ENCODE measurements around the gene MERTK. TPM values are rescaled to one million over a fixed set of nuclear protein-coding genes. Genes with fewer than 3 reads are reported as not detected.

Gene MERTK
- total RNA-seq, 1 donor from 2014 or later, result 4.3 TPM

GRCh38 chr2:112021781-112022231 is 123.4 kb downstream of the MERTK start:
- DNase-seq (ENCODE audit: low read depth), result no peak
- no peak for TF ChIP-seq CTCF (conservative IDR thresholded peaks at IDR 0.05; ENCODE audit: low read depth, low read length)
- H3K4me3 ChIP-seq (ENCODE audit: low read depth, low read length), result no peak overlapping the region

GRCh38 chr2:112023707-112024106 is 125.3 kb downstream of the MERTK start:
- TF ChIP-seq CTCF (conservative IDR thresholded peaks at IDR 0.05; ENCODE audit: low read depth, low read length), result no peak
- DNase-seq (ENCODE audit: low read depth), result no peak
- H3K4me3 ChIP-seq (ENCODE audit: low read depth, low read length), result no peak overlapping the region

DNA sequence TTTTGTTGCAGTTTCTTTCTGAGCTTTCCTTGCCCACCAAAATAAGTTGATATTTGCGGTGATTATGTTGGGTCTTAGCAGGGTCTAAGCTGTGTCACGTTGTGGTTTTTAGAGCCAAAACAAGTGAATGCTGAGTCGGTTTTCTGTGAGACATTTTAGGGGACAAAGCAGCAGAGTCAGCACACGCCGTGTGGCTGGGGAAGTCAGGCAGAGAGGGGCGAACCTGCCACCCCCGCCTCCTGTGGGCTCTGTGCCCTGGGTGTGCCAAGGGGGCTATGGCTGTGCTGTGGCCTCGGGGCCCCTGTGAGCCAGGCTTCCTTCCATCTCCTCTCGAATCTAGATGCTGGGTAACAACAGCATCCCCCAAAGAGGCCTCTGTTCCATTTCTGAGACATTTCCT is 125.8 kb downstream of the MERTK start:
- no peak for DNase-seq (ENCODE audit: low read depth)
- no peak for TF ChIP-seq CTCF (conservative IDR thresholded peaks at IDR 0.05; ENCODE audit: low read depth, low read length)
- no peak overlapping the region for H3K4me3 ChIP-seq (ENCODE audit: low read depth, low read length)

DNA sequence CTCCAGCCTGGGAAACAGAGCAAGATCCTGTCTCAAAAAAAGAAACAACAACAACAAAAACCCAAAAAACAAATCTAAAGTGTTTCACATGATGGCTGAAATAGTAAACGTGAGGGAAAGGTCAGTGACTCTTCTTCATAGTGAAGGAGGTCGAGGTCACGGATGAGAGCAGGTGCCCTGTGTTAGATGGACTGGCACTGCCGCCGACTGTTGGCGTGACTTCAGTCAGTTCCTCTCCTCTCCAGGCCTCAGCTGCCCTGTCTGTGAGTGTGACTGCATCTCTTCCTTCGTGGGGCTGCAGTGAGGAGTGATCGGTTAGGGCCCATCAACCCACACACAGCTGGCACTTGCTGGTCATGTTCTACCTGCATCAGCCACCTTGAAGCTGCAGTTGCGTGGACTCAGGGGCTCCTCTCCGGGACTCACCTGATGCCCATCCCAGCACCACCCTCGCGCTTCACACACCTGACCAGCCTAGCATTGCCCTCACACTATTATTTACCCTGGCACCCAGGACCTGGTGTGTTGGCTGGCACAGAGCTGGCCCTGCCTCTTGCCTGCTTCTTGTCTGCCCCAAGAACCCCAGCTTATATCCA is 126.6 kb downstream of the MERTK start:
- H3K4me3 ChIP-seq (ENCODE audit: low read depth, low read length), result no peak overlapping the region
- no peak for TF ChIP-seq CTCF (conservative IDR thresholded peaks at IDR 0.05; ENCODE audit: low read depth, low read length)
- DNase-seq (ENCODE audit: low read depth), result no peak

DNA sequence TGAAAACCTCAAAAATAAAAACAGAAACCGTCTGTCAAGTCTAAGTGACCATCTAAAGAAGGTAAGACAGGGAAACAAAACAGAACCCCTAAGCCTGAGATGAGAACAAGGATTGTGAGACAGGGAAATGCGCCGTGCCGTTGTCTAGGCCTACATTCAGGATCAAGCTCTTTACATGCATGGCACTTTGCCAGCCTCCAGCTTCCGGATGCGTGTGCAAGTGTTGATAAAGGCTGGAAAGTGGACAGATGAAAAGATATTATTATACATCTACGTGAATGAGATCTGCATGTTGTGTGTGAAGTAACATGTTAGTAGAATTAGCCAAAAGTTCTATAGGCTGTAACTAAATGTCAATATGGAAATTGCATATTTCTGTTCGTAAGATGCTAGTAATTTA is 128.1 kb downstream of the MERTK start:
- no peak for TF ChIP-seq CTCF (conservative IDR thresholded peaks at IDR 0.05; ENCODE audit: low read depth, low read length)
- DNase-seq (ENCODE audit: low read depth), result no peak
- no peak overlapping the region for H3K4me3 ChIP-seq (ENCODE audit: low read depth, low read length)

- no peak overlapping the region for H3K4me3 ChIP-seq (ENCODE audit: low read depth, low read length)
- no peak for DNase-seq (ENCODE audit: low read depth)
- TF ChIP-seq CTCF (conservative IDR thresholded peaks at IDR 0.05; ENCODE audit: low read depth, low read length), result no peak
These were observed 129.4 kb downstream of the MERTK start for GRCh38 chr2:112027767-112028166.

- no peak for TF ChIP-seq CTCF (conservative IDR thresholded peaks at IDR 0.05; ENCODE audit: low read depth, low read length)
- DNase-seq (ENCODE audit: low read depth), result no peak
These were observed 130.8 kb downstream of the MERTK start for GRCh38 chr2:112029164-112029563.

More at GRCh38 chr2:112029164-112029563, 130.8 kb downstream of the MERTK start:
- no peak overlapping the region for H3K4me3 ChIP-seq (ENCODE audit: low read depth, low read length)
